DMS79 (cell line): ENCODE data around the gene PARD6A.
"Not testable (repeated sequence)": the region's sequence is repeated elsewhere in the genome, so short reads cannot be mapped to it uniquely, and the experiment has no call there.

Source experiments
- DNase-seq: peaks from one replicate; lab custom pipeline; 2025; lab: John Stamatoyannopoulos, UW

Gene PARD6A

GRCh38 chr16:67693517-67694285 lies 32.9 kb downstream of the PARD6A start:
- DNase-seq, result not testable (repeated sequence)

GRCh38 chr16:67694611-67695010 lies 33.9 kb downstream of the PARD6A start:
- peak; percentile 12 for DNase-seq

GRCh38 chr16:67697422-67698185 lies 36.8 kb downstream of the PARD6A start:
- DNase-seq, result no peak

- DNase-seq, result no peak
Observed at GRCh38 chr16:67699265-67699664, 38.5 kb downstream of the PARD6A start.

- no peak for DNase-seq
Observed at GRCh38 chr16:67701420-67701819, 40.7 kb downstream of the PARD6A start.

GRCh38 chr16:67702130-67702529 lies 41.4 kb downstream of the PARD6A start:
- DNase-seq, result no peak

- no peak for DNase-seq
Observed at GRCh38 chr16:67703626-67704025, 42.9 kb downstream of the PARD6A start.

GRCh38 chr16:67704110-67704509 lies 43.4 kb downstream of the PARD6A start:
- DNase-seq, result no peak

DNA sequence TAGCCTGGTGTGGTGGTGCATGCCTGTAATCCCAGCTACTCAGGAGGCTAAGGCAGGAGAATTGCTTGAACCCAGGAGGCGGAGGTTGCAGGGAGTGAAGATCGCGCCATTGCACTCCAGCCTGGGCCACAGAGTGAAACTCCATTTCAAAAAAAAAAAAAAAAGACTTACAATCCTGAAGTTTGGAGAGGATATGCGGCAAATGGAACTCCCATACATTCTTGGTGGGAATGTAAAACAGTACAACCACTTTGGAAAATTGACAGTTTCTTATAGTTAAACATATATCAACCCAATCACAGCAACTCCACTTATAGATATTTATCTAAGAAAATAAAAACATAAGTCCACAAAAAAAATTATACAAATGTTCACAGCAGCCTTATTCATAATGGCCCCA lies 46.5 kb downstream of the PARD6A start:
- no peak for DNase-seq

DNA sequence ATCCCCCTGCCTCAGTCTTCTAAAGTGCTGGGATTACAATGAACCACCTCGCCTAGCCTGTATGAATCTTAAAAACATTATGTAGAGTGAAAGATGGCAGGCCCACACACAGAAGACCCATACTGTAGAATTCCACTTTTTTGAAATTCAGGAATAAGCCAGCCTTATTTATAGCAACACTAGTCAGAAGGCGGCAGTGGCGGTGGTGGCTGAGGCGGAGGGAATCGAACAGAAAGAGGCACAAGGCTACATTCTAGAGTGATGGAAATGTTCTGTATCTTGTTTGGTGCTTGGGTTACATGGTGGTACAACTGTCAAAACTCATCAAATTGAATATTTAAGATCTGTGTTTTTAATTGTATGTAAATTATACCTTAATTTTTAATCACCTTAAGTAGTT lies 47.0 kb downstream of the PARD6A start:
- DNase-seq, result no peak

DNA sequence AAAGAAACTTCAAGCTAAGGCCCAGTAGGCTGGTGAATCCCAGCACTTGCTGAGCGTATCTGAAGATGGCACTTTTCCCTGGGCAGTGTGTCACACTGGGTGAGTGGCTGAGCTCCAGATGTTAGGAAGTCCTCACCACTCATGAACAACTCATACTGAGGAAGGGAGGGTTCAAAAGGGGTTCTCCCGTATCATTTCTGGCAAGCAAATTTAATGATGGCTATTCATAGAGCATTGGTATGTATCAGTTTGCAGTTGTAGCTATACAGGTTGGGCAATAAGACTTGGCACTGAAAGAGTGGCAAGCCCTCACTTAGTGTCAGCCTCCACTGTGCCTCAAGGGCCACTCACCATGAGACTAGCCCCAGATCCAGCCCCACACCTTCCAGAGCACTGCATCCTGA lies 47.6 kb downstream of the PARD6A start:
- DNase-seq, result no peak

- no peak for DNase-seq
Observed at GRCh38 chr16:67709050-67709449, 48.3 kb downstream of the PARD6A start.

DNA sequence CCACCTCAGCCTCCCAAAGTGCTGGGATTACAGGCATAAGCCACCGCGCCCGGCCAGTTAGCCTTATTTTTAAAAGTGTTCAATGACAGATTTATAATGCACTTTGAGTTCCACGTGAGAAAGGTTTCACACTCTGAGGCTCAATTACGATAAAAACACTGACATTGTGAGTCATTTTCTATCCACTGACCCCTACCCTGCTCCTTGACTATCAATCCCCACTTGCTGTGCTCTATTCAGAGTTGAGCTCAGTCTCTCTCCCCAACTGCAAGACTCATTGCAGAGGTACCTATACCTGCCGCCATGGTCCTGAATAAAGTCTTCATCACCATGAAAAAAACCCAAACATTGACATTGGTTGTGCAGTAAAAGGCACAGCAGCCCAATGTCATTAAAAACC lies 49.8 kb downstream of the PARD6A start:
- DNase-seq, result no peak
